GM19328 (cell line): Measurements from ENCODE around the gene CTTN.
"Not testable (repeated sequence)": the region's sequence is repeated elsewhere in the genome, so short reads cannot be mapped to it uniquely, and the experiment has no call there.

Experiments used
- ATAC-seq: cut with Tn5 transposase; IDR thresholded peaks from one replicate; pipeline ENCODE4 v1.9.1; 2021; ENCODE audit warnings: mild to moderate bottlenecking, moderate library complexity; ENCODE audit not compliant: unreplicated experiment

Gene CTTN

DNA sequence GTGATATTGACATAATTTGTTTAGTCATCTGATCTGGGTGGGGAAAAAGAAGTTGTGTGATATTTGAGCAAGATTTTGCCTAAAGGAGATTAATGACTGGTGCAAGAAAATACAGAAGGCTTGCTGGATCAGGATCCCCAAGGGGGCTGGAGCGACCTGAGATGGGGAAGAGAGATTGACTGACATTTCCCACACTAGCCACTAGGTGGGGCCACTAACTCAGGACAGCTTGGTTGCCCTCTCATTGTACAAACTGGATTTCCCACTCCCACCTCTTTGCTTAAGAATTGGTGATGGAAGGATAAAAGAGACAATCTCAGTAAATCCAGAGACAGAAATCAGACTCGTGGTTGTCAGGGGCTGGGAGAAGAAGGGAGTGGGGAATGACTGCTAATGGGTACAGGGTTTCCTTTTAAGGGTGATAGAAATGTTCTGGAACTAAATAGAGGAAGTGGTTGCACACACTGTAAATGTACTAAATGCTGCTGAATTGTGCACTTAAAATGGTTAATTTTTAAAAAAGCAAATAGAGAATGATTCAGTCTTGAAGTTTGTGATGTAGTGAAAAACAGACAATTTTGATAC is 50.7 kb downstream of the CTTN start:
- ATAC-seq, result no peak

- ATAC-seq, result no peak
Measured at GRCh38 chr11:70454197-70454767, 56.0 kb downstream of the CTTN start.

DNA sequence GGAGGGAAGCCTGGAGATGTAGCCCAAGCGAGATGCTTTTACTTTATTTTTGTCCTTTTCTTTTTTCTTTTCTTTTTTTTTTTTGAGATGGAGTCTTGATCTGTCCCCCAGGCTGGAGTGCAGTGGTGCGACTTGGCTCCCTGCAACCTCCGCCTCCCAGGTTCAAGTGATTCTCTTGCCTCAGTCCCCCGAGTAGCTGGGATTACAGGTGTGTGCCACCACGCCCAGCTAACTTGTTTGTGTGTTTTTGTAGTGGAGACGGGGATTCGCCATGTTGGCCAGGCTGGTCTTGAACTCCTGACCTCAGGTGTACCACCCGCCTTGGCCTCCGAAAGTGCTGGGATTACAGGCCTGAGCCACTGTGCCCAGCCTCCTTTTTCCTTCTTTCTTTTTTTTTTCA is 56.5 kb downstream of the CTTN start:
- not testable (repeated sequence) for ATAC-seq

DNA sequence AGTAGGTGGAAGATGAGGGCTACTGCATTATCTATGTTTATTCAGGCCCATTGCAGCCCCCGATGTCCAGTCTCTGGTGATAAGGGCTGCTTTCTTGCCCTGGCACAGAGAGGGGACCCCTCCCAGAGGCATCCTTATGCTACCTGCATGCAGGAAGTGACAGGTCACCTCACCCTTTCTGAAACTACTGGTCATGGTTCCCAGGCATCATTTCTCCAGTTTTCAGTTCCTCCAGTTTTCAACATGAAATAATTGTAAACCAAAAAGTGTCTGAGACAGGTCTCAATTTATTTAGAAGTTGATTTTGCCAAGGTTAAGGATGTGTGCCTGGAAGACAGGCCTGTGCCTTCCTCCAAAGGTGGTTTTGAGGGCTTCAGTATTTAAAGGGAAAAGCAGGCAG is 57.0 kb downstream of the CTTN start:
- no peak for ATAC-seq

DNA sequence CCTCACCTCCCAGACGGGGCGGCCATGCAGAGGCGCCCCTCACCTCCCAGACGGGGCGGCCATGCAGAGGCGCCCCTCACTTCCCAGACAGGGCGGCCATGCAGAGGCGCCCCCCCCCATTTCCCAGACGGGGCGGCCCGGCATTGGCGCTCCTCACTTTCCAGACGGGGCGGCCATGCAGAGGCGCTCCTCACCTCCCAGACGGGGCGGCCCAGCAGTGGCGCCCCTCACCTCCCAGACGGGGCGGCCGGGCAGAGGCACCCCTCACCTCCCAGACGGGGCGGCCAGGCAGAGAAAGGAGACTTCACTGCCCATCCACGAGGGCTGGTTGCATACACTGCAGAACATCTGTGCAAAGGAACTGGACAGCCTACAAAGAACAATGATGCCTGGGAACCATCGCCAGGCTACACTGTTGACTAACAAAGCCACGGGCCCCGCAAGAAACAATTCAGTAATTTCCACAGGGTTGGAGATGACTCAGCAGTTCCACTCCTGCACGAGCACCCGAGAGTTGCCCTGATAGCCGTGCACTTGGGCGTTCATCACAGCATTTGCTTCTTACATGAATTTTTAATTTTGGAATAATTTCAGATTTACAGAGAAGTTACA is 58.7 kb downstream of the CTTN start:
- no peak for ATAC-seq

DNA sequence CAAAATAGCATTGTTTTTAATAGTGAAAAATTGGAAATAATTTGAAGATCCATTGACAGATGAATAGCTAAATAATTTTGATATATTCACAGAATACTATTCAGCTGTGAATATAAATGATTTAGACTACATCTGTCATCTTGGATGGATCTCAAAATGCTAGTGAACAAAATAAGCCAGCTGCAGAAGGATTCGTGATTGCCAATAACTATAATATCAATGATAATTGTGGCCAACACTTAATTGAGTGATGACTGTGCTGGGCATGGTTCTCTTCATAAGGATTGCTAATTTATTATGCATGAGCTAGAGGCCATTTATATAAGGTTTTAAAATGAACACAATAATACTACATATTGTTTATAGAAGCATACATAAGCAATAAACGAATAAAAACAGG is 60.4 kb downstream of the CTTN start:
- ATAC-seq, result no peak

- no peak for ATAC-seq
Measured at GRCh38 chr11:70460111-70460510, 61.8 kb downstream of the CTTN start.

DNA sequence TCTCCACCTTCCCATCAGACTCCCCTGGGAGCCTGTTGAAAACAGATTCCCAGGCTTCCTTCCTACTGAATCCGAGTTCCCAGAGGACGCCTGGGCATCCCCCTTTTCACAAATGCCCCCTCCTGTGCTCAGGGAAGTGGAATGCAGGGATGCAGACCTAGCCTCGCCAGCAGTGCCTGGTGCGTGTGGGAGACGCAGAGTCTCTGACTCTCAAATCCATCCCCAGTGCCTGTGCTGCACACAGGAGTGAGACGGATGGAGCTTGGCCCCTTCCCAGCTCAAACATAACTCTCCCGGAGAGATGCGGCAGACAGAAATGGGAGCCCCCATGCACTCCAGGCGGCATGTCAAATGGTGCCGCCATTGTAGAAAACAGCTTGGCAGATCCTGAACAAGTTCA is 62.6 kb downstream of the CTTN start:
- ATAC-seq, result no peak

GRCh38 chr11:70462818-70463477 is 64.6 kb downstream of the CTTN start:
- ATAC-seq, result no peak

DNA sequence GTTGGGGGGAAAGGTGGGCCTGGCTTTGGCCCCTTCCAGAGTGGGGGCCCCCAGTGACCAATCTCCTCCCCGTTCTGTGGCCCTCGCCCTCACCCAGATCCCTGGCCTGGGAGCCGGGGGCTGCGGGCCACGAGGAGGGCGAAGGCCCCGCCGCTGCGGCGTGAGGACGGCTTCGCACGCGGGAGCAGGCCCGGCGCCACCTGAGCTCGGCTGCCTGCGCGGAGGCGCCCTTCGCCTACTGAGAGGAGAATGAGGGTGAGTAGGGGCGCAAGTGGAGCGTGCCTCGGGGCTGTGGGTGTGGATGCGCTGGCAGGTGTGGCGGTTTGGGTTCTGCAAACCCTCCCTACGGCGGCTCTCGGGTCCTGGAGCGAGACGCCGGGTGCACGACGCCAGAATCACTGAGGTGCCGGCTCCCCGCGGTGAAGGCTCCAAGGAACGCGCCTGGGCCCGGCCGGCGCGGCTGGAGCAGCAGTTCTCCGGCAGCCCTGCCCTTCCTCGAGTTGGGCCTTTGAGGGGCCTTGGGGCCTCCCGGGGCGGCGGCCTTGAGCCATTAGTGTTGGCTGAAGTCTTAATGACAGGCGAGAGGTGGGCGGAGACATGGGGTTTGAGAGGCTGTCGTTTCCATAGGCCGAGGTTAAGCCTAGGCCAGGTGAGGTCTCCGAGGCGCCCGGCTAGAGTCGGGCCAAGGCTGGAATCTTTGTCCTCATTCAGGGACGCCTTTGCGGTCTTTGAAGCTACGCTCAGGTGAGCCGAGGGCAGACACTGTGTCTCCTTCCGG is 65.3 kb downstream of the CTTN start:
- no peak for ATAC-seq

DNA sequence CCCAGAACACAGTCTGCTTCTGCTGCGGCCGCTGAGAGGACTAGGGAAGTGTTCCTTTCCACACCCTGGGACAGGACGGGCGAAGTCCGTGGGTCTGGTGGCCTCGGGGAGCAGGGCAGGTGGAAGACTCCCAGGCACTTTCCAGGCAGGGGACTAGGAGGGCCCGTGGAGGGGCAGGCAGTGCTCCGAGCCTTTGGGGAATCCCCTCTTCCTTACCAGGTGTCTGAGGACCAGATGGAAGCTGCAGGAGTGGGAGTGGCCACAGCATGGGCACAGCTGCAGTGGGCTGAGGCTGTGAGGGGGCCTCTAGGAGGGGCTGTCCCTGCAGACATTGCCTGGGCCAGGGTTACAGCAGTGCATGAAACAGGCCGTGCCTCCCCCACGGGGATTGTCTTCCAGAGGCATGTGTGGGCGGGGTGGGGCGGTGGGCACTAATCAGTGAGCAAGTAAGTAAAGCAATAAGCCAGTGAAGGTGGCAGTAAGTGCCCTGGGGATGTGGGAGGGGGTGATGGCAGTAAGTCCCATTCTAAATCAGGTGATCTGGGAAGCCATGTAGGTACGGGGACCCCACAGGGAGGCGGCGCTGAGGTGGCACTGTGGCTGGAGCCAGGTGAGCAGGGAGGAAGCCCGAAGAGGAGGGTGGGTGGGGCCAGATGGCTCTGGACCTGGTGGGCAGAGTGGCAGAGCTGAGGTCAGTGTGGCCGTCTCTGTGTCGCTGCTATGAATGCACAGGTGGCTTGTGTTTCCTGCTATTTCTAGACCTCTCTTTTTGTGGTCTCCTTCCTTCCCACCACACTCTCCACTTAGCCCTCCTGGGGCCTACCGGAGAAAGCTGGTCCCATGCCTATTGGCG is 66.4 kb downstream of the CTTN start:
- no peak for ATAC-seq

- ATAC-seq, result no peak
Measured at GRCh38 chr11:70466154-70466553, 67.8 kb downstream of the CTTN start.

GRCh38 chr11:70466596-70466995 is 68.3 kb downstream of the CTTN start:
- ATAC-seq, result no peak

DNA sequence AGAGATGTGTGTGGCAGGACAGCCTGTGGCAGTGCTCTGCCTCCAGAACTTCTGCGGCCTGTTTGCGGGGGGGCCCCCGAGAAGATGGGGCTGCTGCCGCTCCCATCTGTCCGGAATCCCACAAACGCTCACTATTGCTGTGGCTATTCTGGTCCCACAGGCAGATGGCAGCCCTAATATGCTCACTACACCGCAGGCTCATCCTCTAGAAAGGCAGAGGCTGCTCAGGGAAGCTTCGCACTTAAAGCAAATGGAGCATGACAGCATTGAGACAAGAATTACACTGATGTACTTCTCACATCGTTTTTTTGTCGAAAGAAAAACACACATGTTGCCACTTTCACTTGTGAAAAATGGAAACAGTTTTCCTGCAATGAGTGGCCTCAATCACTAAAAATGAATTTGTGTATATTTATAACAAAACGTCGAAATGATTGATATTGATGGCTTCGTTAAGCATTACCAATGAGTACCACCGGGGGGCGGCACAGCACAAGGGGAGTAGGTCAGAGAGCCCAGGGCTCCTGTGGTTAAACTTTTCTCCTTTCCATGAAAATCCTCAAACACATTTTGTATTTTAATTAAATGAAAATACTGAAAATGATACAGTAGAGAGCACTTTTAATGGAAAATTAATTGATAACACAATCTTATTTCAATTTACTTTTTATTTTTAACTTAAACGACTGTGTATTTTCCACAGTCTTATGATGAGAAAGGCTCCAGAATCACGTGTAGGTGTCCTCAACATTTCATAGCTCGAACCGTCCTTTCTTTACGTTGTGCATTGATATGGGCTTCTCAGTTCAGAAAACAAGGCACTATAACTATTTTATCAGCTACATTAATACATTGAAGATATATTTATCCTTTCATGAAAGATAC is 69.1 kb downstream of the CTTN start:
- no peak for ATAC-seq

DNA sequence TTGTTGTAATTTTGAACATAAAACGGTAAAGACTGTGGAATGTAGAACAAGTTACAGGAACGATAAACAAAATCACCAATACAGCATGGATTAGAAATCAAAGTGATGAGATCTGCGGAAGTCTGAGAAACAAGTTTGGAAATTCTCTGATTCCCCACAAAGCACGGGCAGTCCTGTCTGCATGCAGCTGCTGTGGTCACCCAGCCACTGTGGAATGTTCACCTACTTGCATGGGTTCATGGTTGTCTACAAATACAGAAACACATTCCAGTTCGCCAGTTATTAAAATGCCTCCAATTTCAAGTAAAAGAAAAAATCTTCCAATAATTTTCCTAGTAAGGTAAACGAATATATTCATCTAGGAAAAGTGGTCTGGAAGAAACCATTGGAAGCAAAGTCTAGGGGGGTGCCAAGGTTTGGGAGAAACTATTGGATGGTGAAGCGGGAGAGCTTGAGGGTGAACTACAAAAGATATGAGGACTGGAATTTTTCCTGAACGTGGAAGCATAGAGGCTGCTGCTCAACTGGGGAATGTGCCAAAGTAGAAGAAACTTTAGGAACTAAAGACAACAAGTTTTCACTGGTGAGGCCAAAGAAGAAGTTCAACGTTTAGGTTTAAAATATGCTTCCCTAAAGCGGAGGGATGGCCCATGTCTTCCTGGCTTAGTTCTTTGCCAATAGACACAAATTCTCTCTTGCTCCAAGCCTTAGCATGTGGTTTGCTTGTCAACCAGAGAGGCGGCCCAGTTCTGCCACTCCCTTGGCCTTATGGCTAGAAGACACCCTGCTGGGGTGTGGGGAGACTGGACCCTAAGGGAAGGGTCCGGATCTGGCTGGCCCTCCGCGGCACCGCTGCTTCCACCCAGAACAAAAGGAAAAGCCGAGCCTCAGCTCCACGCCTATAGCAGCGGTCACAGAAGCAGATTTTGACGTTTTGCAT is 70.2 kb downstream of the CTTN start:
- ATAC-seq, result no peak

DNA sequence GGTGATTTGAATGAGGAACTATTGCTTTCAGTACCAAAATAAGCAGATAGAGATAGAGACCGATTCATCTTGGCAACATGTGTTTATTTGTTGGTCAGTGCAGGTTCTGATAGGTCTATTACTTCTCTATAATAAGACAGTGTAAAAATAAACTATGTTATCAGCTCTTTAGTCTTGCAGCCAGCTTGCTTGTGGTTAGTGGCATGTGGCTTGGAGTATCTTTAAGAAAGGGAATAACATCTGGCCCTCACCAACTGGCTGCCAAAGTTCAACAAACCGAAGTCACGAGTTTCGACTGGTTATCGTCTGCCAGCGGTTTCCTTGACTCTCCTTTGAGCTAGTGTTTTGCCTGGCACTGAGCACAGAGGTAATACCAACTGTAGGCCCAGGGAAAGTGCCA is 71.8 kb downstream of the CTTN start:
- ATAC-seq, result no peak

- no peak for ATAC-seq
Measured at GRCh38 chr11:70471254-70471653, 72.9 kb downstream of the CTTN start.

- ATAC-seq, result no peak
Measured at GRCh38 chr11:70472240-70472639, 73.9 kb downstream of the CTTN start.
